IMR-90 (cell line): Measurements from ENCODE around the gene SAMHD1. TPM values are rescaled to one million over a fixed set of nuclear protein-coding genes. Genes with fewer than 3 reads are reported as not detected.

ENCODE experiments used
- ATAC-seq: fragments of 200-7000 bp; cut with Tn5 transposase; 2 replicates; pipeline ENCODE4 v1.9.1; 2020; ENCODE audit warnings: low read depth, mild to moderate bottlenecking, moderate library complexity
- BruUV-seq: library from RNA; stranded (reverse); fragments of 400-500 nt; replicated peaks from 2 replicates; lab custom pipeline; 2021; lab: Mats Ljungman, UMichigan
- CTCF ChIA-PET: fragments of 300-600 bp; formaldehyde crosslinking; extraction: SDS; loops from one replicate; lab custom pipeline; 2021; ENCODE audit warnings: antibody characterized with exemption; lab: Yijun Ruan, JAX
- POLR2A ChIA-PET: fragments of 300-600 bp; sonication (Branson Sonifier 250); formaldehyde crosslinking; loops from one replicate; lab custom pipeline; 2022; ENCODE audit warnings: antibody characterized with exemption; ENCODE audit not compliant: unreplicated experiment; lab: Charles Lee
- DNase-seq: peaks from one replicate; pipeline ENCODE4 v3.0.0; 2013
- H2AFZ ChIP-seq: replicated peaks from 2 replicates; pipeline ENCODE3; 2013; ENCODE audit warnings: low read length, mild to moderate bottlenecking; ENCODE audit not compliant: poor library complexity
- H2AK5ac ChIP-seq: 2 replicates; pipeline ENCODE4 v1.6.1; 2013; ENCODE audit warnings: low read depth, low read length, inconsistent platforms
- H2AK9ac ChIP-seq: replicated peaks from 2 replicates; pipeline ENCODE3; 2013; ENCODE audit warnings: mild to moderate bottlenecking, low read depth, low read length, moderate library complexity; ENCODE audit not compliant: poor library complexity
- H2BK120ac ChIP-seq: 2 replicates; pipeline ENCODE4 v1.6.1; 2013; ENCODE audit warnings: low read depth, low read length, inconsistent platforms
- H2BK15ac ChIP-seq: 3 replicates; pipeline ENCODE4 v1.6.1; 2013; ENCODE audit warnings: low read depth, low read length, inconsistent platforms
- H2BK20ac ChIP-seq: 2 replicates; pipeline ENCODE4 v1.6.1; 2013; ENCODE audit warnings: low read depth, mild to moderate bottlenecking, inconsistent platforms, low read length, moderate library complexity
- H2BK5ac ChIP-seq: 2 replicates; pipeline ENCODE4 v1.6.1; 2013; ENCODE audit warnings: mild to moderate bottlenecking, low read depth, low read length, inconsistent platforms; ENCODE audit not compliant: poor library complexity, severe bottlenecking
- H3K14ac ChIP-seq: replicated peaks from 2 replicates; pipeline ENCODE4 v1.6.1; 2013; ENCODE audit warnings: low read depth, low read length, inconsistent platforms
- H3K18ac ChIP-seq: 2 replicates; pipeline ENCODE4 v1.6.1; 2013; ENCODE audit warnings: low read depth, low read length, control low read depth
- H3K23ac ChIP-seq: 2 replicates; pipeline ENCODE4 v1.6.1; 2013; ENCODE audit warnings: low read depth, low read length, inconsistent platforms
- H3K27ac ChIP-seq: 2 replicates; pipeline ENCODE4 v1.5.1; 2013; ENCODE audit warnings: mild to moderate bottlenecking, control low read depth, low read length; ENCODE audit not compliant: insufficient read depth
- H3K27me3 ChIP-seq: 2 replicates; pipeline ENCODE4 v1.6.1; 2013; ENCODE audit warnings: low read length; ENCODE audit not compliant: control insufficient read depth, insufficient read depth
- H3K36me3 ChIP-seq: 2 replicates; pipeline ENCODE4 v1.6.1; 2013; ENCODE audit warnings: low read length, mixed read lengths; ENCODE audit not compliant: control insufficient read depth, insufficient read depth
- H3K4ac ChIP-seq: 2 replicates; pipeline ENCODE4 v1.6.1; 2013; ENCODE audit warnings: low read depth, low read length, inconsistent platforms
- H3K4me1 ChIP-seq: 2 replicates; pipeline ENCODE4 v1.6.1; 2013; ENCODE audit warnings: low read length, mixed read lengths; ENCODE audit not compliant: control insufficient read depth, insufficient read depth
- H3K4me2 ChIP-seq: 2 replicates; pipeline ENCODE4 v1.6.1; 2013; ENCODE audit warnings: low read depth, mild to moderate bottlenecking, control low read depth, low read length, moderate library complexity
- H3K4me3 ChIP-seq: 2 replicates; pipeline ENCODE4 v1.5.1; 2013; ENCODE audit warnings: low read depth, mild to moderate bottlenecking, control low read depth, low read length, moderate library complexity; ENCODE audit not compliant: insufficient read depth
- H3K56ac ChIP-seq: 2 replicates; pipeline ENCODE4 v1.6.1; 2013; ENCODE audit warnings: low read length, inconsistent platforms; ENCODE audit not compliant: insufficient read depth; ENCODE audit errors: extremely low read depth
- H3K79me1 ChIP-seq, 2 experiments: 2 replicates each; pipeline ENCODE4 v1.6.1; 2013; ENCODE audit warnings: low read length in 2 of 2, inconsistent platforms in 1 of 2, low read depth in 1 of 2
- H3K9ac ChIP-seq: 2 replicates; pipeline ENCODE4 v1.6.1; 2013; ENCODE audit warnings: low read depth, low read length, control low read depth
- H3K9me1 ChIP-seq: 2 replicates; pipeline ENCODE4 v1.6.1; 2013; ENCODE audit warnings: low read length, inconsistent platforms; ENCODE audit not compliant: insufficient read depth
- H3K9me3 ChIP-seq: 2 replicates; pipeline ENCODE4 v1.6.1; 2013; ENCODE audit warnings: low read length; ENCODE audit not compliant: control insufficient read depth, insufficient read depth
- H4K20me1 ChIP-seq: 2 replicates; pipeline ENCODE4 v1.6.1; 2013; ENCODE audit warnings: low read length, inconsistent platforms; ENCODE audit not compliant: insufficient read depth
- H4K5ac ChIP-seq: 2 replicates; pipeline ENCODE4 v1.6.1; 2013; ENCODE audit warnings: mild to moderate bottlenecking, low read depth, low read length, control low read depth
- H4K8ac ChIP-seq, 2 experiments: 2 replicates each; pipeline ENCODE4 v1.6.1; 2013; ENCODE audit warnings: low read depth in 2 of 2, low read length in 2 of 2, control low read depth in 1 of 2, inconsistent platforms in 1 of 2
- H4K91ac ChIP-seq: 2 replicates; pipeline ENCODE4 v1.6.1; 2013; ENCODE audit warnings: low read depth, low read length, inconsistent platforms; ENCODE audit not compliant: insufficient read depth
- CHD1 ChIP-seq: IDR thresholded peaks from 2 replicates; pipeline ENCODE4 v1.6.1; 2012; ENCODE audit warnings: low read depth, low read length, improper control_type of control experiment
- MAFK ChIP-seq: IDR thresholded peaks from 2 replicates; pipeline ENCODE4 v1.6.1; 2012; ENCODE audit warnings: low read depth, low read length, improper control_type of control experiment
- NFE2L2 ChIP-seq: fragments of 150-350 bp; IDR thresholded peaks from 2 replicates; pipeline ENCODE4 v1.6.1; 2016; ENCODE audit warnings: low read depth, mild to moderate bottlenecking, low read length
- POLR2A ChIP-seq: IDR thresholded peaks from 2 replicates; pipeline ENCODE4 v1.6.1; 2012; ENCODE audit warnings: mild to moderate bottlenecking, low read depth, low read length
- RAD21 ChIP-seq: IDR thresholded peaks from 2 replicates; pipeline ENCODE4 v1.6.1; 2012; ENCODE audit warnings: low read length, improper control_type of control experiment
- SMC3 ChIP-seq: fragments of 150-350 bp; IDR thresholded peaks from 2 replicates; pipeline ENCODE4 v1.6.1; 2016; ENCODE audit warnings: low read depth, mild to moderate bottlenecking, antibody characterized with exemption, low read length, moderate library complexity
- WGBS, 2 experiments: methylation state at CpG; one replicate each; pipeline versions ENCODE4 v1.1.5 to v1.1.7; 2013; ENCODE audit warnings: missing lambda C conversion rate in 2 of 2; ENCODE audit not compliant: insufficient read length in 1 of 2; ENCODE audit errors: extremely low coverage in 2 of 2; 5-methylcytosine and 5-hydroxymethylcytosine counted together
- dilution Hi-C: fragments of 300-500 bp; cut with HindIII; formaldehyde crosslinking; loops from one replicate; pipeline ENCODE4 v1.14.3; 2018; ENCODE audit warnings: low sequenced_read_pairs; ENCODE audit not compliant: unreplicated experiment
- in situ Hi-C: fragments of 300-500 bp; cut with MboI; formaldehyde crosslinking; loops from 3 replicates; pipeline ENCODE4 v1.14.3; 2019; ENCODE audit warnings: low sequenced_read_pairs, inconsistent platforms, mixed read lengths
- intact Hi-C: fragments of 100-400 bp; cut with micrococcal nuclease; formaldehyde crosslinking; loops from 2 replicates; pipeline ENCODE4 v1.10.0; 2022
- polyA plus RNA-seq, 3 experiments: library from polyadenylated mRNA; depleted of rRNA; stranded (reverse); fragments of >200 nt; gene quantifications; 2 replicates each; pipeline ENCODE4 v1.2.3, GENCODE V29; 2012; ENCODE audit warnings: low replicate concordance in 1 of 3
- total RNA-seq: library from RNA; depleted of rRNA; stranded (reverse); fragments of >200 nt; gene quantifications from 2 replicates; pipeline ENCODE4 v1.2.3, GENCODE V29; 2012

Gene SAMHD1
- total and polyA plus RNA-seq, 2 of the 4 experiments (the other 2 are of a cell fraction) = 6.3 to 14.9 TPM

DNA sequence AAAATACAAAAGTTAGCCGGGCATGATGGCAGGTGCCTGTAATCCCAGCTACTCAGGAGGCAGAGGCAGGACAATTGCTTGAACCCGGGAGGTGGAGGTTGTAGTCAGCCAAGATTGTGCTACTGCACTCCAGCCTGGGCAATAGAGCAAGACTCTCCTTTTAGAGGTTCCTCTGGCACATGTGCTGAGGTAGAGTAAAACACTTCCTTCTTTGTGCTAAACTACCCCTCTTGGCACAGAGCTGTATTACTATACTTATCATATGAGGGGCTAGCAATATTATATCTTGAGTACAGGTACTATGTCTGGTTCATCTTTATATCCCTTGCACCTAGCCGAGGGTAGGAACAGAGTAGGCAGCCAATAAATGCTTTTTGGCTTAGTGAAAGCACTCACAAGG is 40.2 kb upstream of the SAMHD1 start:
- ChIA-PET POLR2A (no interaction called here), CTCF (no interaction called here)
- Histone ChIP-seq H4K20me1 (no peaks in the 10 kb centered on the region), H3K9me3 (peaks cover 2% of the 10 kb centered on the region), H2AK5ac (no peak overlapping the region), H3K9me1 (no peaks in the 10 kb centered on the region), H4K5ac (no peak overlapping the region), H3K4me1 (no peaks in the 10 kb centered on the region), H4K8ac (no peak overlapping the region), H3K9ac (no peak overlapping the region), H3K14ac (no peak overlapping the region), H4K91ac (no peak overlapping the region), H3K27me3 (no peaks in the 10 kb centered on the region), H2BK15ac (no peak overlapping the region), H3K4ac (no peak overlapping the region), H3K27ac (no peak overlapping the region), H3K18ac (no peak overlapping the region), H3K23ac (no peak overlapping the region), H3K36me3 (peaks cover 1% of the 10 kb centered on the region; the same call in 1 of the 2 replicates), H3K4me3 (no peak overlapping the region), H2AK9ac (no peak overlapping the region), H2BK20ac (no peak overlapping the region), H3K4me2 (no peak overlapping the region), H2AFZ (no peak overlapping the region), H3K79me1 (no peaks in the 10 kb centered on the region), H2BK120ac (no peak overlapping the region), H3K56ac (no peak overlapping the region), H2BK5ac (no peak overlapping the region)
- intact Hi-C loops (no loop called here), in situ Hi-C loops (no loop called here), dilution Hi-C loops (no loop called here)
- WGBS, 2 experiments = no CpG with 5 or more reads among the region's 3 CpGs
- TF ChIP-seq POLR2A (no peak), MAFK (no peak), CHD1 (no peak), RAD21 (no peak), NFE2L2 (no peak), SMC3 (no peak)
- ATAC-seq (no peak), DNase-seq (no peak)
- no TSS peak for BruUV-seq
